Ascending aorta (tissue), 2 donors: ENCODE measurements around the gene CD63. TPM values are rescaled to one million over a fixed set of nuclear protein-coding genes. Genes with fewer than 3 reads are reported as not detected.

ENCODE experiments used
- DNase-seq, 2 donors: peaks; one replicate each; pipeline ENCODE4 v3.0.0-alpha.2; 2019; ENCODE audit warnings: low spot score in 2 of 2
- H3K27ac ChIP-seq, 2 donors: fragments of 200-600 bp; sonication (generic); one replicate each; pipeline ENCODE4 v1.5.1; 2016 to 2017; ENCODE audit warnings: mild to moderate bottlenecking in 1 of 2
- H3K27me3 ChIP-seq: fragments of 200-600 bp; sonication (generic); one replicate; pipeline ENCODE4 v1.5.1; 2017
- H3K36me3 ChIP-seq, 2 donors: fragments of 200-600 bp; sonication (generic); one replicate each; pipeline ENCODE4 v1.5.1; 2016
- H3K4me1 ChIP-seq, 2 donors: fragments of 200-600 bp; sonication (generic); one replicate each; pipeline ENCODE4 v1.5.1; 2016 to 2017; ENCODE audit warnings: mild to moderate bottlenecking in 1 of 2
- H3K4me3 ChIP-seq, 2 donors: fragments of 200-600 bp; sonication (generic); one replicate each; pipeline ENCODE4 v1.5.1; 2016 to 2017; ENCODE audit warnings: mild to moderate bottlenecking in 1 of 2
- H3K9me3 ChIP-seq, 2 donors: fragments of 200-600 bp; sonication (generic); one replicate each; pipeline ENCODE4 v1.5.1; 2016
- CTCF ChIP-seq, 3 experiments: fragments of 200-600 bp in 2 of 3; fragments of 450-650 bp in 1 of 3; sonication (generic) in 2 of 3; IDR thresholded peaks; one replicate each; pipeline ENCODE4 v1.5.1; 2016 to 2019; ENCODE audit warnings: antibody characterized with exemption in 3 of 3, mild to moderate bottlenecking in 1 of 3, moderate library complexity in 1 of 3
- intact Hi-C: fragments of 100-400 bp; cut with DNase I; formaldehyde crosslinking; loops from one replicate; pipeline ENCODE4 v1.15.1; 2023
- total RNA-seq: library from RNA; depleted of rRNA; stranded (reverse); fragments of >200 nt; gene quantifications from one replicate; pipeline ENCODE4 v1.1.0, GENCODE V29; 2016

CD63 gene
- total RNA-seq, 1 donor from 2014 or later = 566 TPM

- H3K4me1 ChIP-seq = peaks cover 0 to 8% of the 10 kb centered on the region in 2 donors
- peaks cover 96% of the 10 kb centered on the region in 2 donors for H3K36me3 ChIP-seq
- DNase-seq = no peak
- no peak overlapping the region for H3K27ac ChIP-seq
- intact Hi-C loops = no loop called here
- no peaks in the 10 kb centered on the region for H3K27me3 ChIP-seq
- no peak for TF ChIP-seq CTCF (IDR thresholded peaks at IDR 0.05)
- no peaks in the 10 kb centered on the region for H3K9me3 ChIP-seq
- no peak overlapping the region for H3K4me3 ChIP-seq
Observed at GRCh38 chr12:55696141-55696540, 32.7 kb downstream of the CD63 start.

- no peaks in the 10 kb centered on the region for H3K27me3 ChIP-seq
- no peak overlapping the region for H3K27ac ChIP-seq
- no peak for DNase-seq
- peaks cover 91 to 94% of the 10 kb centered on the region in 2 donors for H3K36me3 ChIP-seq
- no peak for TF ChIP-seq CTCF (IDR thresholded peaks at IDR 0.05)
- no peaks in the 10 kb centered on the region for H3K9me3 ChIP-seq
- no peaks in the 10 kb centered on the region for H3K4me1 ChIP-seq
- no peak overlapping the region for H3K4me3 ChIP-seq
- intact Hi-C loops = no loop called here
Observed at GRCh38 chr12:55695349-55695748, 33.5 kb downstream of the CD63 start.

GRCh38 chr12:55694651-55695050 is 34.2 kb downstream of the CD63 start:
- no peaks in the 10 kb centered on the region for H3K27me3 ChIP-seq
- H3K4me1 ChIP-seq = no peaks in the 10 kb centered on the region
- TF ChIP-seq CTCF (IDR thresholded peaks at IDR 0.05) = no peak
- DNase-seq = no peak
- no peak overlapping the region for H3K27ac ChIP-seq
- intact Hi-C loops = no loop called here
- no peak overlapping the region for H3K4me3 ChIP-seq
- no peaks in the 10 kb centered on the region for H3K9me3 ChIP-seq
- peaks cover 86 to 87% of the 10 kb centered on the region in 2 donors for H3K36me3 ChIP-seq

GRCh38 chr12:55694188-55694515 is 34.7 kb downstream of the CD63 start:
- Histone ChIP-seq H3K27me3 (no peaks in the 10 kb centered on the region), H3K4me1 (no peaks in the 10 kb centered on the region), H3K27ac (no peak overlapping the region), H3K4me3 (no peak overlapping the region), H3K9me3 (no peaks in the 10 kb centered on the region), H3K36me3 (peaks cover 83 to 85% of the 10 kb centered on the region in 2 donors)
- DNase-seq = no peak
- no peak for TF ChIP-seq CTCF (IDR thresholded peaks at IDR 0.05)
- intact Hi-C loops = no loop called here

- Histone ChIP-seq H3K4me3 (no peak overlapping the region), H3K36me3 (peaks cover 83 to 85% of the 10 kb centered on the region in 2 donors), H3K27ac (no peak overlapping the region), H3K4me1 (no peaks in the 10 kb centered on the region), H3K9me3 (no peaks in the 10 kb centered on the region), H3K27me3 (no peaks in the 10 kb centered on the region)
- TF ChIP-seq CTCF (IDR thresholded peaks at IDR 0.05) = no peak
- intact Hi-C loops = no loop called here
- peak in 1 of 2 donors; percentile 54 for DNase-seq
Observed at GRCh38 chr12:55693323-55694187, 35.3 kb downstream of the CD63 start.
